SK-N-SH treated with all-trans-retinoic acid at 6 μM for 48 hours (cell line): ENCODE results near the gene KASH5.

Source experiments
- ATAC-seq: fragments of 200-7000 bp; cut with Tn5 transposase; 3 replicates; pipeline ENCODE4 v1.9.1; 2020; ENCODE audit warnings: mild to moderate bottlenecking, moderate library complexity
- BACH2 ChIP-seq: fragments of 250-450 bp; sonication (Bioruptor Pico); IDR thresholded peaks from 2 replicates; pipeline ENCODE4 v1.9.0; 2021; ENCODE audit warnings: mild to moderate bottlenecking, borderline replicate concordance
- CREB5 ChIP-seq: fragments of 250-450 bp; sonication (Bioruptor Pico); IDR thresholded peaks from 2 replicates; pipeline ENCODE4 v1.5.1; 2020; ENCODE audit warnings: low read depth, mild to moderate bottlenecking, moderate library complexity
- CSDC2 ChIP-seq: fragments of 250-450 bp; sonication (Bioruptor Pico); IDR thresholded peaks from 2 replicates; pipeline ENCODE4 v1.5.0; 2020; ENCODE audit warnings: mild to moderate bottlenecking, moderate library complexity
- ISL1 ChIP-seq: fragments of 250-450 bp; sonication (Bioruptor Pico); IDR thresholded peaks from 2 replicates; pipeline ENCODE4 v2.1.2; 2022; ENCODE audit warnings: mild to moderate bottlenecking, moderate library complexity
- OSR1 ChIP-seq: fragments of 250-450 bp; sonication (Bioruptor Pico); IDR thresholded peaks from 2 replicates; pipeline ENCODE4 v1.8.0; 2022; ENCODE audit warnings: moderate library complexity, mild to moderate bottlenecking, inconsistent platforms
- PATZ1 ChIP-seq: fragments of 250-450 bp; sonication (Bioruptor Pico); IDR thresholded peaks from 2 replicates; pipeline ENCODE4 v1.8.0; 2020; ENCODE audit warnings: mild to moderate bottlenecking, moderate library complexity, borderline replicate concordance
- PPARA ChIP-seq: fragments of 250-450 bp; sonication (Bioruptor Pico); IDR thresholded peaks from 2 replicates; pipeline ENCODE4 v1.5.0; 2020; ENCODE audit warnings: mild to moderate bottlenecking, borderline replicate concordance
- RARB ChIP-seq: fragments of 250-450 bp; sonication (Bioruptor Pico); IDR thresholded peaks from 2 replicates; pipeline ENCODE4 v1.8.0; 2021; ENCODE audit warnings: mild to moderate bottlenecking, moderate library complexity
- SNAI2 ChIP-seq: fragments of 250-450 bp; sonication (Bioruptor Pico); IDR thresholded peaks from 2 replicates; pipeline ENCODE4 v1.5.0; 2020; ENCODE audit warnings: mild to moderate bottlenecking, moderate library complexity
- TCF4 ChIP-seq: fragments of 250-450 bp; sonication (Bioruptor Pico); IDR thresholded peaks from 2 replicates; pipeline ENCODE4 v1.8.0; 2021; ENCODE audit warnings: mild to moderate bottlenecking, moderate library complexity, borderline replicate concordance
- TOX ChIP-seq: fragments of 250-450 bp; sonication (Bioruptor Pico); IDR thresholded peaks from 2 replicates; pipeline ENCODE4 v1.8.0; 2021; ENCODE audit warnings: mild to moderate bottlenecking, moderate library complexity, borderline replicate concordance
- TSHZ2 ChIP-seq: fragments of 250-450 bp; sonication (Bioruptor Pico); IDR thresholded peaks from 2 replicates; pipeline ENCODE4 v1.5.0; 2020; ENCODE audit warnings: mild to moderate bottlenecking, moderate library complexity
- ZFP30 ChIP-seq: fragments of 450-650 bp; formaldehyde crosslinking; IDR thresholded peaks from 2 replicates; pipeline ENCODE4 v1.5.0; 2022; ENCODE audit warnings: mild to moderate bottlenecking, moderate library complexity
- ZNF565 ChIP-seq: fragments of 450-650 bp; formaldehyde crosslinking; conservative IDR thresholded peaks from 2 replicates; pipeline ENCODE4 v1.5.0; 2020; ENCODE audit warnings: low read depth, mild to moderate bottlenecking, moderate library complexity
- ZNF70 ChIP-seq: fragments of 450-650 bp; formaldehyde crosslinking; IDR thresholded peaks from 2 replicates; pipeline ENCODE4 v1.5.0; 2020; ENCODE audit warnings: mild to moderate bottlenecking, moderate library complexity
- ZNF8 ChIP-seq: fragments of 450-650 bp; formaldehyde crosslinking; IDR thresholded peaks from 2 replicates; pipeline ENCODE4 v1.5.0; 2020; ENCODE audit warnings: mild to moderate bottlenecking, moderate library complexity
- TF ChIP-seq, protein P1 (sequence below): fragments of 250-450 bp; sonication (Bioruptor Pico); IDR thresholded peaks from 2 replicates; pipeline ENCODE4 v1.8.0; 2021; ENCODE audit warnings: low read depth, mild to moderate bottlenecking, moderate library complexity, borderline replicate concordance

The KASH5 gene

GRCh38 chr19:49355909-49356353 lies 32.1 kb upstream of the KASH5 start:
- TF ChIP-seq ZNF70 (CRISPR knock-in tag) (peak; percentile 45; the same call in 1 of the 2 replicates), ISL1 (CRISPR knock-in tag) (no peak)
- TF ChIP-seq, all 23 proteins: peak for 1
- ATAC-seq: no peak

DNA sequence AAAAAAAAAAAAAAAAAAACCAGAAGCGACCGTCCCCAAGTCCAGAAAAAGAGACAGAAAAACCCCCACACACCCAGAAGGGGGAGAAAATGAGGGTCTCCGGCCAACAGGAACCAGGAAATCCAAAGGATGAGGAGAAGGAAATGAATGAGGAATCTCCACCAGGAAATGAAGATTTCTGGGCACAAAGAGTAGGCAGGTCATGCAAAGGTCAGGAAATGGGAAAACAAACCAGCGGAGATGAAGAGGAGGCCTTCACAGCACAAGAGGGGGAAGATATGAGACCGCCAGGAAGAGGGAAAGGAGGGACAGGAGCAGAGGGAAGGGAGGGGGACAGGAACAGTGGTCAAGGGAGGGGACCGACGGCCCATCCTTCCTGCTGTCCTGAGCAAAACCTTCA lies 31.7 kb upstream of the KASH5 start:
- TF ChIP-seq, protein P1, sequence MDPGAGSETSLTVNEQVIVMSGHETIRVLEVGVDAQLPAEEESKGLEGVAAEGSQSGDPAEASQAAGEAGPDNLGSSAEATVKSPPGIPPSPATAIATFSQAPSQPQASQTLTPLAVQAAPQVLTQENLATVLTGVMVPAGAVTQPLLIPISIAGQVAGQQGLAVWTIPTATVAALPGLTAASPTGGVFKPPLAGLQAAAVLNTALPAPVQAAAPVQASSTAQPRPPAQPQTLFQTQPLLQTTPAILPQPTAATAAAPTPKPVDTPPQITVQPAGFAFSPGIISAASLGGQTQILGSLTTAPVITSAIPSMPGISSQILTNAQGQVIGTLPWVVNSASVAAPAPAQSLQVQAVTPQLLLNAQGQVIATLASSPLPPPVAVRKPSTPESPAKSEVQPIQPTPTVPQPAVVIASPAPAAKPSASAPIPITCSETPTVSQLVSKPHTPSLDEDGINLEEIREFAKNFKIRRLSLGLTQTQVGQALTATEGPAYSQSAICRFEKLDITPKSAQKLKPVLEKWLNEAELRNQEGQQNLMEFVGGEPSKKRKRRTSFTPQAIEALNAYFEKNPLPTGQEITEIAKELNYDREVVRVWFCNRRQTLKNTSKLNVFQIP (CRISPR knock-in tag): no peak
- TF ChIP-seq SNAI2 (CRISPR knock-in tag) (no peak), TOX (CRISPR knock-in tag) (no peak), ZFP30 (CRISPR knock-in tag) (no peak), PPARA (CRISPR knock-in tag) (no peak), CSDC2 (CRISPR knock-in tag) (no peak), ZNF8 (CRISPR knock-in tag) (no peak), ZNF565 (CRISPR knock-in tag) (no peak), RARB (no peak), ISL1 (CRISPR knock-in tag) (no peak), TSHZ2 (CRISPR knock-in tag) (no peak), OSR1 (CRISPR knock-in tag) (no peak)
- no peak for ATAC-seq

DNA sequence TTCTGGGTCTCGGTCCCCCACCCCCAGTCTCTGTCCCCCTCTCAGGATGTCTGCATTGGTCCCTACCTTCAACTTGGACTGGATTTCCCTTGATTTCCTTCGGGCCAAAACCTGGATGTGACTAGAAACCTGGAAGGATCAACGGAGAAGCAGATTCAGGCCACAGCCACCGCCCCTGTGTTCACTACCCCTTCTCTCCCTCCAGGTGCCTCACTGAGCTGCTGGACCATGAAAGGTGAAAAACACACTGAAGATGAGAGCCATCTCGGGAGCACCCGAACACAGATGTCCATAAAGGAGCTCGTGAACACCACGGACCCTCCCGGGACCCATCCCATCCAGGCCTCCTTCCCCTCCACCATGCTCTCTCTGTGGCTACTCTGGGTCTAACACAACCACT lies 30.9 kb upstream of the KASH5 start:
- no peak for TF ChIP-seq PATZ1 (CRISPR knock-in tag)
- no peak for TF ChIP-seq ZNF70 (CRISPR knock-in tag)
- no peak for TF ChIP-seq CREB5 (CRISPR knock-in tag)
- no peak for TF ChIP-seq ZNF8 (CRISPR knock-in tag)
- TF ChIP-seq, protein P1 (CRISPR knock-in tag): no peak
- TF ChIP-seq TCF4 (CRISPR knock-in tag): no peak
- TF ChIP-seq CSDC2 (CRISPR knock-in tag): no peak
- no peak for TF ChIP-seq SNAI2 (CRISPR knock-in tag)
- TF ChIP-seq TOX (CRISPR knock-in tag): no peak
- no peak for TF ChIP-seq ZFP30 (CRISPR knock-in tag)
- no peak for TF ChIP-seq BACH2
- no peak for ATAC-seq
